Immature natural killer cell (primary cell): ENCODE data around the gene WRNIP1. TPM values are rescaled to one million over a fixed set of nuclear protein-coding genes. Genes with fewer than 3 reads are reported as not detected.

Source experiments
- DNase-seq, 3 donors: peaks; one replicate each; pipeline ENCODE4 v3.0.0; 2022; ENCODE audit warnings: mixed read lengths in 1 of 3
- H3K27ac Mint-ChIP-seq, 6 donors: one replicate each; pipeline ENCODE4 v1.8.0; 2020; ENCODE audit warnings: mixed read lengths in 6 of 6, mild to moderate bottlenecking in 5 of 6, inconsistent platforms in 4 of 6, moderate library complexity in 3 of 6
- H3K27me3 Mint-ChIP-seq, 3 donors: one replicate each; pipeline ENCODE4 v1.8.0; 2020 to 2021; ENCODE audit warnings: low read depth in 3 of 3, mild to moderate bottlenecking in 3 of 3, mixed read lengths in 3 of 3, moderate library complexity in 3 of 3, inconsistent platforms in 1 of 3
- H3K36me3 Mint-ChIP-seq, 3 donors: one replicate each; pipeline ENCODE4 v1.8.0; 2020; ENCODE audit warnings: mixed read lengths in 3 of 3, inconsistent platforms in 2 of 3, mild to moderate bottlenecking in 2 of 3
- H3K4me1 Mint-ChIP-seq, 2 donors: one replicate each; pipeline ENCODE4 v1.8.0; 2020; ENCODE audit warnings: inconsistent platforms in 2 of 2, mild to moderate bottlenecking in 2 of 2, mixed read lengths in 2 of 2, moderate library complexity in 1 of 2
- H3K4me3 Mint-ChIP-seq, 5 donors: one replicate each; pipeline ENCODE4 v1.8.0; 2020; ENCODE audit warnings: mild to moderate bottlenecking in 5 of 5, mixed read lengths in 5 of 5, inconsistent platforms in 3 of 5, moderate library complexity in 3 of 5
- H3K9me3 Mint-ChIP-seq, 6 donors: one replicate each; pipeline ENCODE4 v1.8.0; 2020; ENCODE audit warnings: mild to moderate bottlenecking in 6 of 6, mixed read lengths in 6 of 6, inconsistent platforms in 4 of 6, moderate library complexity in 3 of 6
- polyA plus RNA-seq, 3 donors: library from polyadenylated mRNA; unstranded; fragments of 300-500 nt; fragmentation: Illumina TruSeq; gene quantifications; one replicate each; pipeline ENCODE4 v1.2.3, GENCODE V29; 2021

Gene WRNIP1
- polyA plus RNA-seq, 3 donors from 2014 or later: 25.5 to 43.3 (median 26.4) TPM

GRCh38 chr6:2748183-2748582, 17.0 kb upstream of the WRNIP1 start:
- DNase-seq: no peak
- H3K27ac Mint-ChIP-seq: no peak overlapping the region
- H3K4me1 Mint-ChIP-seq: peaks cover 3 to 9% of the 10 kb centered on the region in 2 donors
- H3K4me3 Mint-ChIP-seq: no peak overlapping the region
- H3K36me3 Mint-ChIP-seq: peaks cover 0 to 4% (median 0%) of the 10 kb centered on the region in 3 donors
- H3K9me3 Mint-ChIP-seq: no peaks in the 10 kb centered on the region
- peaks cover 0 to 18% (median 2%) of the 10 kb centered on the region in 3 donors for H3K27me3 Mint-ChIP-seq

DNA sequence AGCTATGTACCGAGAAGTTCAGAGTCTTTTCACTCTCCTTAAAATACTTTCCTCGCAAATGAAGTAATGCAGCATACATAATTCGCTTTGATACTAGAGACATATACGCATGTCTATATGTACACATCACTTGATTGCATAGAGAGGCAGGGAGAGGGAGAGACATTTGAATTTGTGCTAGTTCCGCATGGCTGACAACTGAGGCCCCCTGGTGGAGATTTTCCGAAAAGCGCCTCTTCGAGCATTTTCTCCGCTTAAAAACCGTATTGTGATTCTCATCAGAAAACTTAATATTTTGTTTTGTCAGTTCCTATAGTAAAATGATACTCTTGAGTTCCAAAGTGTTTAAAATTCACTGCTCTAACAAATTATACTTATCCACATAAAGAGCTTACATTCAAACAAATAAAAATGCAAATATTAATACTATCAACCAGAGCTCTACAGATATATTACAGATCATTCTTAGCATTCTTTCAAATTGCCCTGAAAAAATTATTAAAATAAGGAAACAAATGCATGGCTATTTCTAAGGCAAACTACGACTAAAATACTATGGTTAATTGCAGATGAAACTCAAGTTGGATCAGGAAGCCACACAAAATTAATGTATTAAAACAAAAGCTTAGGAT, 15.1 kb upstream of the WRNIP1 start:
- Mint-ChIP-seq H3K36me3 (peaks cover 0 to 4% (median 0%) of the 10 kb centered on the region in 3 donors), H3K9me3 (no peaks in the 10 kb centered on the region), H3K27me3 (peaks cover 1 to 20% (median 2%) of the 10 kb centered on the region in 3 donors), H3K4me1 (peaks cover 6 to 15% of the 10 kb centered on the region in 2 donors), H3K27ac (no peak overlapping the region), H3K4me3 (no peak overlapping the region)
- peak; percentile 44 to 58 (median 53) for DNase-seq

DNA sequence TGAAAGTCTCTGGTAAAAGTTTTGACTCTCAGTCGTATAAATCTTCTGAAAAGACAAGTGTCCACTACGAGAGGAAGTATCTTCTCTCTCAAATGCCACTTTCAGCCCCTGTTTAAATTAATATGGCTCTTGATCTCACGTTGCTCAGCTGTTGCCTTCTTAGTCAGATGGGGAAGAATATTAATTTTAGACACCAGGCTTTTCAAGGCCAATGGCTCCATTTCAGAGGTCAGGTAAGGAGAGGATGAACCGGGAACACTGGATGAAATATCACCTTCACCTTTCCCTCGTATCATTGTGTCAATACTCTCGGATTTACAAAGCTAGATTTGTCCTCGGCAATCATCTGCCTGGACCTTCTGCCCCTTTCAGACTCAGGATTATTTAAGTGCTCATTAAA, 14.4 kb upstream of the WRNIP1 start, which contains the start of gene MYLK4:
TSS of gene MYLK4 (minus strand) at position 91 of the 400 bp plus-strand sequence. CDS start 1,628 bp downstream, outside the sequence.
- no peak within 1 kb of the TSS for H3K27ac Mint-ChIP-seq
- H3K27me3 Mint-ChIP-seq: peaks cover 1 to 20% (median 2%) of the 10 kb centered on the region in 3 donors
- no peak for DNase-seq
- H3K4me1 Mint-ChIP-seq: peaks cover 6 to 15% of the 10 kb centered on the region in 2 donors
- H3K9me3 Mint-ChIP-seq: no peaks in the 10 kb centered on the region
- H3K36me3 Mint-ChIP-seq: peaks cover 0 to 4% (median 0%) of the 10 kb centered on the region in 3 donors
- no peak within 1 kb of the TSS for H3K4me3 Mint-ChIP-seq

DNA sequence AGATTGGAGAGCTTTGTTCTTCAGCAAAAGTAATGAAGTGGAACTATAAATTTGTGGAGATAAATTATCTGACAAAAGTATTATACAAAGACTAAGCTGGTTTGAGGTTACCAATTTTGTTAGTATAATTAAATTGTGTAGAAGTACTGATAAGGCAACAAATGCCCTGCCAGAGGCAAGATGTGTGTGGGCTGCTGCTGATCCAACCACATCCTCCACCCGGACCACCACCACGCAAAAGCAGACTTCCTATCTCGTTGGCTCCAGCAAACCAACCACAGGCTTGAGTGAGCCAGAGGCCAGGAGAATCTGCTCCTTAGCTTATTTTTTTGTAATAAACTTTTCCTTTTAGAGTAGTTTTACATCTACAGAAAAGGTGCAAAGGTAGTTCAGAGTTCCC, 13.3 kb upstream of the WRNIP1 start:
- Mint-ChIP-seq H3K4me3 (no peak overlapping the region), H3K27me3 (peaks cover 1 to 20% (median 2%) of the 10 kb centered on the region in 3 donors), H3K4me1 (peaks cover 6 to 15% of the 10 kb centered on the region in 2 donors), H3K27ac (no peak overlapping the region), H3K9me3 (no peaks in the 10 kb centered on the region), H3K36me3 (no peaks in the 10 kb centered on the region)
- DNase-seq: no peak

DNA sequence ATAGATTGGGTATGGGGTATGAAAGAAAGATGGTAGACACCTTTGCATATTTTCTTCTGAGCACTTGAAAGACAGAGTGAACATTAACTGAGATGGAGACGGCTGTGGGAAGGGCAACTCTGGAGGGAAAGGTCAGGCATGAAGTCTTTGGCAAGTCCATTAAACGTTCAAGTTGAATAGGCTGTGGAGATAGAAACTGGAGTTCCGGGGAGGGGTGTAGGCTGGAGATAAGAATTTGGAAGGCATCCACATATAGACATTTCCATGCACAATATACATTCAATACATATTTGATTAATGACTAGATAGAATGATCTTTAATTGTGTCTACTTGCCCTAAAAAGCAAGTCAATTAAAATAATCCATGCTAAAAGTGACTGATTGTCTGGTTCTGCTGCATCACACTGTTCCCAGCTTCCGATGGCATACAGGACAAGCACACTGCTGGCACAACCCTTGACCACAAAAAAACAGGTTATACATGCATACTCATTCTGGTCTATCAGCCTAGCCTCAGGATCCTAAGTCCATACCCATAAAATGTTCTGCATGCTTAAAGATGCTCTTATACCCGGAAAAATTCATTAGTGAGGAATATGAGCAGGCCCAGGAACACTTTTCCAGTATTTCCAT, 12.6 kb upstream of the WRNIP1 start:
- H3K27me3 Mint-ChIP-seq: peaks cover 1 to 20% (median 2%) of the 10 kb centered on the region in 3 donors
- H3K9me3 Mint-ChIP-seq: no peaks in the 10 kb centered on the region
- no peaks in the 10 kb centered on the region for H3K36me3 Mint-ChIP-seq
- no peak for DNase-seq
- peaks cover 6 to 15% of the 10 kb centered on the region in 2 donors for H3K4me1 Mint-ChIP-seq
- no peak overlapping the region for H3K27ac Mint-ChIP-seq
- H3K4me3 Mint-ChIP-seq: no peak overlapping the region

DNA sequence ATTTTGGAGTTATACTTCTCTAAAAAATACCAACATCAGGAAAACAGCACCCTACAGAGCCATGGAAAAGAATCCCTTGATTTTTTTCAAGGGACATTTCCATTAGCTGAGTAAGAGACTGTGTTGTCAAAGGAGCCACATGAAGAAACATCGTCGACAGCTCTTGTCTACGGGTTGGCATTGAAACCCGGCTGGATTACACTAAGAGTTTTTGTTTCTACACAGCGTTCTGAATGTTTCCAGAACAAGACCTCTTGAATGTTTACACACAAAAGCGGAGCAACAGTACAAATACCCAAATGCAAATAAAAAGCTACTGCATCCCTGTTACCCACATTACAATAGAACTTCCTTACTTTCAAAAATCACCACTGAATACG, 12.1 kb upstream of the WRNIP1 start:
- H3K4me3 Mint-ChIP-seq: no peak overlapping the region
- H3K9me3 Mint-ChIP-seq: no peaks in the 10 kb centered on the region

DNA sequence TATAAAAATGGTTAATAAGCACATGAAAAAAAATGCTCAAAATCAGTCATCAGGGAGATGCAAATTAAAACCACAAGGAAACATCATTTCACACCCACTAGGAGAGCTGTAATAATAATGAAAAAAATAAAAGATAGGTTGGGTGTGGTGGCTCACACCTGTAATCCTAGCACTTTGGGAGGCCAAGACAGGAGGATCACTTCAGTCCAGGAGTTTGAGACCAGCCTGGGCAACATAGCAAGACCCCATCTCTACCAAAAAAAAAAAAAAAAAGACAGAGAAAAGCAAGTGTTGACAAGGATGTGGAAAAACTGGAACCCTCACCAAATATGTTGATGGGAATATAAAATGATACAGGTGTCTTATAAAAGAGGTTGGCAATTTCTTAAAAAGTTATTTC, 11.4 kb upstream of the WRNIP1 start:
- peaks cover 1 to 20% (median 2%) of the 10 kb centered on the region in 3 donors for H3K27me3 Mint-ChIP-seq
- DNase-seq: no peak
- peaks cover 6 to 15% of the 10 kb centered on the region in 2 donors for H3K4me1 Mint-ChIP-seq
- no peaks in the 10 kb centered on the region for H3K36me3 Mint-ChIP-seq
- no peaks in the 10 kb centered on the region for H3K9me3 Mint-ChIP-seq
- no peak overlapping the region for H3K27ac Mint-ChIP-seq
- no peak overlapping the region for H3K4me3 Mint-ChIP-seq

More for the DNA sequence above, 12.1 kb upstream of the WRNIP1 start:
- H3K27me3 Mint-ChIP-seq: peaks cover 1 to 20% (median 2%) of the 10 kb centered on the region in 3 donors
- no peak for DNase-seq
- H3K4me1 Mint-ChIP-seq: peaks cover 6 to 15% of the 10 kb centered on the region in 2 donors
- no peak overlapping the region for H3K27ac Mint-ChIP-seq
- no peaks in the 10 kb centered on the region for H3K36me3 Mint-ChIP-seq

- H3K4me1 Mint-ChIP-seq: peaks cover 6 to 15% of the 10 kb centered on the region in 2 donors
- H3K9me3 Mint-ChIP-seq: no peaks in the 10 kb centered on the region
- no peaks in the 10 kb centered on the region for H3K36me3 Mint-ChIP-seq
- no peak for DNase-seq
- H3K27ac Mint-ChIP-seq: no peak overlapping the region
- H3K4me3 Mint-ChIP-seq: no peak overlapping the region
- H3K27me3 Mint-ChIP-seq: peaks cover 0 to 20% (median 1%) of the 10 kb centered on the region in 3 donors
Measured at GRCh38 chr6:2754393-2754792, 10.8 kb upstream of the WRNIP1 start.

GRCh38 chr6:2754911-2755310, 10.3 kb upstream of the WRNIP1 start:
- Mint-ChIP-seq H3K9me3 (no peaks in the 10 kb centered on the region), H3K27ac (no peak overlapping the region), H3K36me3 (no peaks in the 10 kb centered on the region), H3K4me1 (peaks cover 4 to 12% of the 10 kb centered on the region in 2 donors), H3K4me3 (no peak overlapping the region), H3K27me3 (peaks cover 0 to 16% (median 1%) of the 10 kb centered on the region in 3 donors)
- no peak for DNase-seq

- no peak for DNase-seq
- no peak overlapping the region for H3K4me3 Mint-ChIP-seq
- H3K27ac Mint-ChIP-seq: no peak overlapping the region
- peaks cover 0 to 14% (median 1%) of the 10 kb centered on the region in 3 donors for H3K27me3 Mint-ChIP-seq
- no peaks in the 10 kb centered on the region for H3K9me3 Mint-ChIP-seq
- H3K4me1 Mint-ChIP-seq: peaks cover 3 to 7% of the 10 kb centered on the region in 2 donors
- no peaks in the 10 kb centered on the region for H3K36me3 Mint-ChIP-seq
Measured at GRCh38 chr6:2755456-2755855, 9.7 kb upstream of the WRNIP1 start.

DNA sequence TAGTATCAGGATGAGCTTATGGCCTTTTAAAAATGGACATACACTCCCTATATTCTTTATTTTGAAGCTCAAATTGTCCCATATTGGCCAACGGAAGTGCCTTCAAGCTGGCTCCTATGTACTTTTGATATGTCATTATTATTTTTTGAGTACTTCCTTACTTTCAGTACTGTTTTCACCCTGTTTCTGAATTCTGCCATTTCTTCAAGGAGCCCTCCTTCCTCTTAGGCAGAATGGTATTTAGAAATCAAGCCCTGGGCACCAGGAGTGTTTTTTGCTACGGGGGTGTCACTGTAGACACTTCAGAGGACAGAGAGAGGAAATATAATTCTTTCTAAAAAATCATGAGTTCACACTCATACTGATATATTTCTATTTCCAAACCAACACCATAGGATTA, 9.0 kb upstream of the WRNIP1 start:
- no peak overlapping the region for H3K27ac Mint-ChIP-seq
- no peaks in the 10 kb centered on the region for H3K9me3 Mint-ChIP-seq
- no peak for DNase-seq
- H3K36me3 Mint-ChIP-seq: no peaks in the 10 kb centered on the region
- H3K4me1 Mint-ChIP-seq: peaks cover 5 to 9% of the 10 kb centered on the region in 2 donors
- no peak overlapping the region for H3K4me3 Mint-ChIP-seq
- H3K27me3 Mint-ChIP-seq: peaks cover 0 to 13% (median 3%) of the 10 kb centered on the region in 3 donors

DNA sequence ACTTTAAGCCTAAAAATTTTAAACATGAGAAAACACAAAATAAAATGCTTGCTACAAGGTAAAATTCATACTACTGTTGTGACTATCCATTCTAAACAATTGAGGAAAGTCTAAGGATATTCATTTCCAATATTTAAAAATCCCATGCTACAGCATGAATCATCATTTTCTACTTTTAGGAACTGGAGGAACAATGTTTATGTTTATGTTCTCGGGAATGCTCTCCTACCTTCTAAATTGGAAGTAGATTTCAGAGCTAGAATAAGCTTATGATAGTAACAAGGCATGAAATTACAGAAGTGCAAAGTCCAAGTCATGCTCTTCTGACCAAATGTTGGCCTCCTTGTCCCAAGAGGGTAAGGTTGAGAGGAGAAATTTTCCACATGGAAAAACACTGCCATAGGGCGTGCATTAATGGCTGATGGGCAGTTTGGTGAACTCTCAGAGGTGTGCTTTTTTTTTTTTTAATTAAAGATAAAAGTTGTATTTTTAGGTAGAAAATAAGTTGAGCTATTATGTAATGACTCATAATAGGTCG, 8.4 kb upstream of the WRNIP1 start:
- H3K36me3 Mint-ChIP-seq: no peaks in the 10 kb centered on the region
- peaks cover 6 to 12% of the 10 kb centered on the region in 2 donors for H3K4me1 Mint-ChIP-seq
- peaks cover 0 to 13% (median 3%) of the 10 kb centered on the region in 3 donors for H3K27me3 Mint-ChIP-seq
- no peaks in the 10 kb centered on the region for H3K9me3 Mint-ChIP-seq
- DNase-seq: no peak
- no peak overlapping the region for H3K27ac Mint-ChIP-seq
- H3K4me3 Mint-ChIP-seq: no peak overlapping the region

GRCh38 chr6:2758980-2759379, 6.2 kb upstream of the WRNIP1 start:
- H3K27ac Mint-ChIP-seq: no peak overlapping the region
- DNase-seq: no peak
- peaks cover 3 to 6% of the 10 kb centered on the region in 2 donors for H3K4me1 Mint-ChIP-seq
- no peaks in the 10 kb centered on the region for H3K36me3 Mint-ChIP-seq
- peaks cover 0 to 6% (median 3%) of the 10 kb centered on the region in 3 donors for H3K27me3 Mint-ChIP-seq
- no peaks in the 10 kb centered on the region for H3K9me3 Mint-ChIP-seq
- no peak overlapping the region for H3K4me3 Mint-ChIP-seq
